Right renal pelvis (tissue), 4 donors: ENCODE measurements around the gene LY9. TPM values are rescaled to one million over a fixed set of nuclear protein-coding genes. Genes with fewer than 3 reads are reported as not detected.

ENCODE experiments used
- DNase-seq, 4 donors: peaks; one replicate each; pipeline ENCODE4 v3.0.0-alpha.2; 2013; ENCODE audit warnings: low read depth in 4 of 4, low spot score in 3 of 4, missing footprints in 1 of 4
- polyA plus RNA-seq, 4 donors: library from polyadenylated mRNA; unstranded; fragments of 120-200 nt; gene quantifications; one replicate each; pipeline ENCODE4 v1.2.1, GENCODE V29; 2013; ENCODE audit not compliant: insufficient read length in 4 of 4

The LY9 gene
- polyA plus RNA-seq, result under 1 TPM in 3 of 4 donors, not detected in 1; 0.08 to 0.17 (median 0.10) TPM

GRCh38 chr1:160795951-160796383 is at the start of gene LY9:
Gene LY9, plus strand, starts transcription at chr1:160796174. Its CDS starts 14 bp downstream, at chr1:160796188.
- no peak for DNase-seq

DNA sequence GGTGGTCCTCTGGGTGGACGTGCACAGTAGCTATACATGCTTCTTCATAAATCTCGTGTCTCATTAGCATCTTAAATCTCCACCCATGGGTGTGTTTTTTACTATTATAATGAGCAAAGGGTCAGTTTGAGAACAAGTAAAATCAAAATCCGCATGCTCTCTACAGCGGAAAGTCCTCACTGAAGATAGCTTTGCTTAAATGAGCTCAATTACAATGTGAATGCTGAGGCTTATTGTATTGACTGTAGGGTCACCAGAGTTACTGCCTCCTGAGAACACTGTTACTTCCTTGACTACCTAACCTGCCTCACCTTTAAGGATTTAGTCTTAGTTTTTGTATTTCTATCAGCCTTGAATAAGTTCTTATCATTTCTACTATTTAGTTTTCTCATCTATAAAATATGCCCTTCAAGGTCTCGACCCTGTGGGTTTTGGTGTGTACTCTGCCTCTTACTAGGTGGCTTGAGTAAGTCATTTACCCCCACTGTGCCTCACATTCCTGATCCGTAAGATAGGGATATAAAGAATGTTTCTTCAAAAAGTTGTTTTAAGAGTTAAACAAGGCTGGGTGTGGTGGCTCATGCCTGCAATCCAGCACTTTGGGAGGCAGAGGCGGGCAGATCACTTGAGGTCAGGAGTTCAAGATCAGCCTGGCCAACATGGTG is 49.0 kb upstream of the LY9 start:
- no peak for DNase-seq

GRCh38 chr1:160747717-160748116 is 48.3 kb upstream of the LY9 start:
- no peak for DNase-seq

DNA sequence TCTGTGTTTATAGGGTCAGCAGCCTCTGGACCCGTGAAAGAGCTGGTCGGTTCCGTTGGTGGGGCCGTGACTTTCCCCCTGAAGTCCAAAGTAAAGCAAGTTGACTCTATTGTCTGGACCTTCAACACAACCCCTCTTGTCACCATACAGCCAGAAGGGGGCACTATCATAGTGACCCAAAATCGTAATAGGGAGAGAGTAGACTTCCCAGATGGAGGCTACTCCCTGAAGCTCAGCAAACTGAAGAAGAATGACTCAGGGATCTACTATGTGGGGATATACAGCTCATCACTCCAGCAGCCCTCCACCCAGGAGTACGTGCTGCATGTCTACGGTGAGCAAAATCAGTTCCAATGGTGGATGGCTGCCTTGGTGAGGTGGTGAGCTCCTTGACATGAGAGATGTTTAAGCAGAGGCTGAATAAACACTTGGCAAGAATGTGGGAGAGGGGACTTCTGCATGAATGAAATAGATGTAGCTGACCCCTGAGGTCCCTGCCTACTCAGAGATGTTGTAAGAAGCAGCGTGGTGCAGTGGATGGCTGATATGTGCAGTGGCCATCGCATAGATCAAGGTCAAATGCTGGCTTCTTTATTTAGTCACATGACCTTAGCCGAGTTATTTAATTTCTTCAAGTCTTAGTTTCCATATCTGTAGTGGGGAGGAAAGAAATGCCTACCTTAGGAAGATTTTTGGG is 47.6 kb upstream of the LY9 start:
- DNase-seq, result no peak

DNA sequence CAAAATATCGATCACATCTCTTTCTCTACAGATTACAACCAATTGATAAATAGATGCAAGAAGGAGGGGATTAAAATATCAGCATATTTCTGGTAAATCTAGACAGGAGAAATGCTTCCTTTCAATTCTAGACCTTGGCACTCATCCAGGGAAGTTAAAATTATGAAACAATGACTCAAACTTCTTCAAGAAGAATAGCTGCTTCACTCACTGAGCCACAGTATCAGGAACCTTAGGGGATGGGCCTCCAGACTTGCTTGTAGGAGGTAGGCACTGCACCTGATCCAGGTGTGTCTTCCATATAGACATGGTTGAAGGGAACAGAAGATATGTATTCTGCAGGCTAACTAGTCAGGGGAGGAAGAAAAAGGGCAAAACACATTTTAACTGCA is 47.1 kb upstream of the LY9 start:
- no peak for DNase-seq

DNA sequence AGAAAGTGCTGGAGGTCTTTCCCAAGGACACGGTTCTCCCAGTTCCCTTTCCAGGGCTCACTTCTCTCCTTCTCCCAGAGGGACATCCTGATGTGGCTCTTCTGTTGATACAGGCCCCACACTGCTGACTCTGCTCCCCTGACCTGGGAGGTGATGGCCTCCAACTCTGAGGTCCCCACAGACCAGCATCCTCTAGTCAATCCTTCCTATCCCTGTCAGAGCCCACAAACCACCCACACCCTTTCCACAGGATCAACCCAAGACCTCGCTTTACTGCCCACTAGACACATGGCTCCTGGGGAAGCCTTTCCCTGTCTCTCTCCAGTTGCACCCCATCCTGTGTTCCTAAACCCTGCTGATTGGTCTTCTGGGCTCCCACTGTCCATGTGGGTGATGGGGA is 45.4 kb upstream of the LY9 start:
- DNase-seq, result no peak

- no peak for DNase-seq
These were observed 43.6 kb upstream of the LY9 start for GRCh38 chr1:160752406-160752805.

DNA sequence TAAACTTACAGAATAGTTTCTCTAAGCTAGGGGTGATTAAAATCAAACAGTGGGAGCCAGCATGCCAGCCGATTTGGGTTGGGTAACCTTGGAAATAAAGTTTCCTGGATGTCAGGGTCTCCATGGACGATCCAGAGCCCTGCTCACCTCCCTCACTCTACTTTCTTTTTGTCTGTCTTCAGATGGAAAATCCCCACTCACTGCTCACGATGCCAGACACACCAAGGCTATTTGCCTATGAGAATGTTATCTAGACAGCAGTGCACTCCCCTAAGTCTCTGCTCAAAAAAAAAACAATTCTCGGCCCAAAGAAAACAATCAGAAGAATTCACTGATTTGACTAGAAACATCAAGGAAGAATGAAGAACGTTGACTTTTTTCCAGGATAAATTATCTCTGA is 43.0 kb upstream of the LY9 start:
- no peak for DNase-seq

- DNase-seq, result no peak
These were observed 42.4 kb upstream of the LY9 start for GRCh38 chr1:160753594-160753993.

DNA sequence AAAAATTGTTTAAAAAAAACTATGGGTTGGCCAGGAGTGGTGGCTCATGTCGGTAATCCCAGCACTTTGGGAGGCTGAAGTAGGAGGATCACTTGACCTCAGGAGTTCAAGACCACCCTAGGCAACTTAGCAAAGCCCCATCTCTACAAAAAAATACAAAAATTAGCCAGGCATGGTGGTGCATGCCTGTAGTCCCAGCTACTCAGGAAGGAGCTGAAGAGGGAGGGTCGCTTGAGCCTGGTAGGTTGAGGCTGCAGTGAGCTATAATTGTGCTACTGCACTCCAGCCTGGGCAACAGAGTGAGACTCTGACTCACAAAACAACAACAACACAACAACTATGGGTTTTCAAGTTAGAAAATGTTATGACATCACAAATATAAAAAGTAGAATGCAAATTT is 40.5 kb upstream of the LY9 start:
- no peak for DNase-seq

- DNase-seq, result no peak
These were observed 39.8 kb upstream of the LY9 start for GRCh38 chr1:160755911-160756848.

GRCh38 chr1:160756849-160757201 is 39.1 kb upstream of the LY9 start:
- DNase-seq, result no peak

- DNase-seq, result no peak
These were observed 37.5 kb upstream of the LY9 start for GRCh38 chr1:160758521-160758920.

DNA sequence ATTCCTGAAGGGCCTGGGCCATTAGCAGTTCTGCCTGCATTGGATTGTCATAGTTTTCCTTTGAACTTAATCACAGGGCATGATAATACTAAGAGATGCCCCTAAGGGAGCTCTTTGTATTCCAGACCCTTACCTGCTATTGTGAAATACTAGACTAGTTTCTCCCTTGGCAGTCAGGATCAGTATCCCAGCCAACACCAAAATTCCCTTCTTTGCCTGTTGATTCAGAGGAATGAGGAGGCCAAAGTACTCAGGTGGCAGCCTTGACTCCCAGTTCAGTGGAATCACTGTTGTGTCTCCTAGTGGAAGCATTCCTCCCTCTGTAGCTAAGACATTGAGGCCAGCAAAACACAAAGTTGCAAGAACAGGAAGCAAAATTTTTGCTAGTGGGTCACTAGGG is 36.2 kb upstream of the LY9 start:
- DNase-seq, result no peak

DNA sequence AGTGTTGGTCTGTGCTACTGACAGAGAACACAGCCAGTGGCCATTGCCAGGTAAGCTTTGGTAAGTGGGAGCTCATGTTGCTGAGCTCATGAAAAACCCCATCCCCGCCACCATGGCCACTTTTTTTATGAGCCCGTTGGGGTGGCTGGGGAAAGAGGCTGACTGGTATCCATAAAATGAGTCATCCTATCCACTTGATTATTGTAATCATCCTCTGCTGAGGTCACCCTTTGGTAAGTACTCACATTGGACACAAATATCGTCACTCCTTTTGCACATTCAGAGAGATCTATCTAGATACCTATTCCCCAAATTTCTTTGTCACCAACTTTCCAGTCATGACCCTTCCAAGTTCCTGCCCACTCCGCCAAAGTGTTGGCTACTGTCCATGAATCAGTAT is 34.9 kb upstream of the LY9 start:
- DNase-seq, result no peak

GRCh38 chr1:160761886-160762285 is 34.1 kb upstream of the LY9 start:
- no peak for DNase-seq

DNA sequence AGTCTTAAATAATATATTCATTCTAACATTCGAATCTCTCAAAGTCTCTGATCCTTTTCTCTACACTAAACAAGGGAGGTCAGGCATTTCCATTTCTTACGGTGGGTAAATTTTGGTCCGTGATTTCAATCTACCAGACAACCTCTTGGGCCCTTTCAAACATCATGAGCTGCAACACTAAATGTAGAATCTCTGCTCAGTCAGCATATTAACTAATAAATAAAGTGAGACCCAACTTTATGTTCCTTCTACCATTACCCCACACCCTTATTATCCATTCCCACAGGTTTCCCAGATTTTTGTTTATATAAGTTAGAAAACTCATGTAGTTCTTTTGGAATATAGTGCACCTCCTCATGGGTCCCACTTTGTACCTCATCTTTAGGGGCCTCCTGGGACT is 32.0 kb upstream of the LY9 start:
- no peak for DNase-seq

DNA sequence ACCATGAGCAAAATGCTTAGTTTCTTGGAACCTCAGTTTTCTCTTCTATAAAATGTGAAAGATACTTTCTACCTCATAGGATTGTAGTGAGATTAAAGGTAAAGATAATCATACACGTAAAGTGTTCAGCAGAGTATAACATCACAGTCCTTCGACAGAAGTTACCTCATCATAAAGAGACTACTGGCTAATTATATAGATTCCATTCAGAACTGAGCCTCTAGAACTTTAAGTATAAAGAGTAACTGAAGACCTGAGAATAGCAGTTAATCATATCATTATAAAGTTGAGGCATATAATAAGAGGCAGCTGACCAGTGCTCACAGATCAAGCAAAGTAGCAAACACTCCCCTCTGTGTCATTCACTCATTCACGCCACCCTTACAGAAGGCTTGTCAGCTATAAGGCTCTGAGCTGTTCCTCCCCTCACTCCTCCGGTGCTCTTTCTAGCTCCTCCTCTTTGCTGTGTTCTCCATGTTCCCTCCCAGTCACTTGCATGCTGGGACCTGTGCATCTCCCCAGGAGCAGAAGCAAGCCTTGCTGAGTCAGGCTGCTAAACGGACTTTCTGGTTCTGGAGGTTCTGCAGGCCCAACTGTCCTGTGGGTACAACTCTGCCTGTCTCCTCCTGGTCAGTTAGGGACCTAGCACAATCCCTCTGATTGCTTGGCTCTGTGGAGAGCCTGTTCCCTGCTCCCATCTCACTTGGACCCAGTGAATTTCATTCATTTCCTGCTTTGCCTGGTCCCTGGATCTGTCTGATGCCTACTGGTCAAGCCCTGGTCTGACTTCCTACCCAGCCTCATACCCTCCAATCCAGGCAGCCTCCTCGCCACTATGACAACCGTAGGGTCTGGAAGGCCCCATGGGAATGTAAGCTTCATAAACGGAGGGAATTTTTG is 28.3 kb upstream of the LY9 start:
- DNase-seq, result no peak

DNA sequence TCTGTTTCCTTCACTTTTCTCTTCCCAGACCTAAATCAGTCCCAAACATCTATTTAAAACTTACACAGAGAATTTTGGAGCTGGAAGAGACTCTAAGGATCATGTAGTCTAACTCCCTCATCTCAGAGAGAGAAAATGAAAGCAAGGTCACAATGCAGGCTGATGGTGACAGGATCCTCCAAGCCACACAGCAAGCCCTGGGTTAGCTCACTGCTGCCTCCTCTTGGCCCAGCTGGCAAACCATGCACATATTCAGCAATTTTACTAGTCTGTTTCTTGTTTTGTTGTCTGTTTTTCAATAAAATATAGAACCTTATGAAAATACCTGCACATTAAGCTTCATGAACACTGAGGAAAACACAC is 27.7 kb upstream of the LY9 start:
- DNase-seq, result no peak

DNA sequence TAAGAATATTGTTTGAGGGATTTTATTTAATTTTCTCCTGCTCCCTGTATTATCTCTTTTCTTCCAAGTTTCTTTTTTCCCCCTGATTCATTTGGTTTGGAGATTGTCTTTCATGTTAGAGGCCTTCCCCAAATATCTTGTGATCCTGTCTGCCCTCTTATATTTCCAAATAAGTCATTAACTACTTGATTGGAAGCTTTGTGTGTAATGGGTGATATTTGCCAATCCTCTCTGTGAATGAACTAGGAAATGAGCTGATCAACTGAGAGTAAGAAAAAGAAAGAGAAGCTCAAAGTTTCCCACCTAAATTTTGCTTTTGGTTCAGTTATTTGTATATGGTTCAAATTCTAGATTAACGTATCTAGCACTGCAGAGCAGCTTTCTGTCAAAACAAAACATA is 23.6 kb upstream of the LY9 start:
- DNase-seq, result no peak
